H1 (cell line): ENCODE results near the gene CYP2B6.
"Not testable (repeated sequence)": the region's sequence is repeated elsewhere in the genome, so short reads cannot be mapped to it uniquely, and the experiment has no call there.

Experiments used
- CEBPB ChIP-seq: IDR thresholded peaks from 2 replicates; pipeline ENCODE4 v1.6.1; 2012; ENCODE audit warnings: low read depth, low read length
- CHD1 ChIP-seq: IDR thresholded peaks from 2 replicates; pipeline ENCODE4 v1.6.1; 2012; ENCODE audit warnings: low read depth, low read length, improper control_type of control experiment
- EP300 ChIP-seq, 2 experiments: IDR thresholded peaks; 1 replicate in 1 of 2; 2 replicates in 1 of 2; pipeline ENCODE4 v1.6.1; 2011 to 2012; ENCODE audit warnings: low read depth in 2 of 2, low read length in 2 of 2, mild to moderate bottlenecking in 2 of 2, borderline replicate concordance in 1 of 2, inconsistent platforms in 1 of 2, moderate library complexity in 1 of 2
- EZH2 ChIP-seq: fragments of 200-600 bp; sonication (generic); IDR thresholded peaks from 2 replicates; pipeline ENCODE4 v1.7.1; 2012; ENCODE audit warnings: low read depth, mild to moderate bottlenecking, moderate library complexity, low read length, inconsistent platforms; ENCODE audit not compliant: severe bottlenecking
- GABPA ChIP-seq: IDR thresholded peaks from 2 replicates; pipeline ENCODE4 v1.6.1; 2011; ENCODE audit warnings: mild to moderate bottlenecking, low read length, moderate library complexity, borderline replicate concordance; ENCODE audit not compliant: insufficient read depth
- POLR2A ChIP-seq, 2 experiments: IDR thresholded peaks; 1 replicate in 1 of 2; 2 replicates in 1 of 2; pipeline ENCODE4 v1.6.1; 2011; ENCODE audit warnings: low read depth in 2 of 2, low read length in 2 of 2, mild to moderate bottlenecking in 2 of 2; ENCODE audit errors: control extremely low read depth in 1 of 2
- POLR2AphosphoS5 ChIP-seq: IDR thresholded peaks from 2 replicates; pipeline ENCODE4 v1.6.1; 2011; ENCODE audit warnings: low read depth, low read length
- RAD21 ChIP-seq, 2 experiments: IDR thresholded peaks in 1 of 2; conservative IDR thresholded peaks in 1 of 2; 2 replicates each; pipeline ENCODE4 v1.6.1; 2011; ENCODE audit warnings: low read depth in 2 of 2, low read length in 2 of 2, improper control_type of control experiment in 1 of 2, inconsistent platforms in 1 of 2, mild to moderate bottlenecking in 1 of 2, moderate library complexity in 1 of 2
- RFX5 ChIP-seq: IDR thresholded peaks from 2 replicates; pipeline ENCODE4 v1.6.1; 2011; ENCODE audit warnings: low read depth, low read length, improper control_type of control experiment, borderline replicate concordance
- RXRA ChIP-seq: IDR thresholded peaks from 2 replicates; pipeline ENCODE4 v1.6.1; 2011; ENCODE audit warnings: low read depth, mild to moderate bottlenecking, low read length, moderate library complexity; ENCODE audit not compliant: insufficient read depth
- SIN3A ChIP-seq, 2 experiments: IDR thresholded peaks in 1 of 2; conservative IDR thresholded peaks in 1 of 2; 2 replicates each; pipeline ENCODE4 v1.6.1; 2011 to 2012; ENCODE audit warnings: low read length in 2 of 2, improper control_type of control experiment in 1 of 2, low read depth in 1 of 2, mild to moderate bottlenecking in 1 of 2
- SP1 ChIP-seq: IDR thresholded peaks from 2 replicates; pipeline ENCODE4 v1.6.1; 2011; ENCODE audit warnings: low read depth, low read length
- TEAD4 ChIP-seq: IDR thresholded peaks from 2 replicates; pipeline ENCODE4 v1.6.1; 2012; ENCODE audit warnings: low read depth, low read length, inconsistent platforms, mixed read lengths
- TF ChIP-seq, protein P1 (sequence below), 3 experiments: IDR thresholded peaks; 1 replicate in 2 of 3; 2 replicates in 1 of 3; pipeline versions ENCODE4 v1.5.1 to v1.6.1; 2011; ENCODE audit warnings: low read length in 3 of 3, mild to moderate bottlenecking in 3 of 3, inconsistent platforms in 2 of 3, low read depth in 1 of 3, moderate library complexity in 1 of 3; ENCODE audit not compliant: insufficient read depth in 1 of 3; ENCODE audit errors: control extremely low read depth in 1 of 3

DNA sequence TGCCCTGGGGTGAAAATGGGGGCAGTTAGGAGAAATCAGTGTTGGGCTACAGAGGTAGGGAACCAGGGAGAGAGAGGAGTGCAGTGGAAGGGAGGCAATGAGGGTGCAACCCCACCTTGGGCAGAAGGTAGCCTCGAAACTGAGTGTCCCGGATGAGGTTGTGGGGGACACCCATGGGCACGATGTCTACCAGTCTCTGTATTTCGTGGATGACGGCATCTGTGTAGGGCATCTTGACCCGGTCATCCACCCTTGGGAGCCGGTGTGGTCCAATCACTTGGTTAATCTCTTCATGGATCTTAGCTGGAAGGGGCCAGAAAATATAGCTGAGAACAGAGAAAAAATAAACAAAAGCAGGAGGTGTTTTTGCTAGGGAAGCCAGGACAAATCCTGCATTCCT lies 61.1 kb downstream of the CYP2B6 start:
- TF ChIP-seq, protein P1, sequence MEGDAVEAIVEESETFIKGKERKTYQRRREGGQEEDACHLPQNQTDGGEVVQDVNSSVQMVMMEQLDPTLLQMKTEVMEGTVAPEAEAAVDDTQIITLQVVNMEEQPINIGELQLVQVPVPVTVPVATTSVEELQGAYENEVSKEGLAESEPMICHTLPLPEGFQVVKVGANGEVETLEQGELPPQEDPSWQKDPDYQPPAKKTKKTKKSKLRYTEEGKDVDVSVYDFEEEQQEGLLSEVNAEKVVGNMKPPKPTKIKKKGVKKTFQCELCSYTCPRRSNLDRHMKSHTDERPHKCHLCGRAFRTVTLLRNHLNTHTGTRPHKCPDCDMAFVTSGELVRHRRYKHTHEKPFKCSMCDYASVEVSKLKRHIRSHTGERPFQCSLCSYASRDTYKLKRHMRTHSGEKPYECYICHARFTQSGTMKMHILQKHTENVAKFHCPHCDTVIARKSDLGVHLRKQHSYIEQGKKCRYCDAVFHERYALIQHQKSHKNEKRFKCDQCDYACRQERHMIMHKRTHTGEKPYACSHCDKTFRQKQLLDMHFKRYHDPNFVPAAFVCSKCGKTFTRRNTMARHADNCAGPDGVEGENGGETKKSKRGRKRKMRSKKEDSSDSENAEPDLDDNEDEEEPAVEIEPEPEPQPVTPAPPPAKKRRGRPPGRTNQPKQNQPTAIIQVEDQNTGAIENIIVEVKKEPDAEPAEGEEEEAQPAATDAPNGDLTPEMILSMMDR (IDR thresholded peaks at IDR 0.05; ENCODE audit: control extremely low read depth in 1 of 3, insufficient read depth in 1 of 3, low read depth in 1 of 3, low read length in 3 of 3) = not testable (repeated sequence)
- not testable (repeated sequence) for TF ChIP-seq EZH2; EP300 (IDR thresholded peaks at IDR 0.05; ENCODE audit: borderline replicate concordance in 1 of 2, low read depth in 2 of 2, low read length in 2 of 2); RFX5; SP1; POLR2AphosphoS5; RAD21 (IDR thresholded peaks at IDR 0.05 in 1 of 2, conservative IDR thresholded peaks at IDR 0.05 in 1 of 2; ENCODE audit: low read depth in 2 of 2, low read length in 2 of 2); POLR2A (IDR thresholded peaks at IDR 0.05; ENCODE audit: control extremely low read depth in 1 of 2, low read depth in 2 of 2, low read length in 2 of 2); RXRA; TEAD4; GABPA; CHD1; SIN3A (conservative IDR thresholded peaks at IDR 0.05 in 1 of 2, IDR thresholded peaks at IDR 0.05 in 1 of 2; ENCODE audit: low read depth in 1 of 2, low read length in 2 of 2); CEBPB
